Stimulated activated CD4-positive, alpha-beta T cell treated with anti-CD3 and anti-CD28 coated beads, Interleukin-15, amount 100 ng/mL, for 48 hours (primary cell): Measurements from ENCODE around the gene CD81.

Experiments used
- DNase-seq, 2 donors: peaks; one replicate each; pipeline ENCODE4 v3.0.0-alpha.2; 2020; ENCODE audit warnings: low read depth in 2 of 2

Gene CD81

GRCh38 chr11:2404735-2405196 lies 27.7 kb downstream of the CD81 start:
- DNase-seq, result no peak

- DNase-seq, result no peak
Observed at GRCh38 chr11:2406451-2406850, 29.3 kb downstream of the CD81 start.

GRCh38 chr11:2406878-2407410 lies 29.8 kb downstream of the CD81 start:
- DNase-seq, result no peak

- no peak for DNase-seq
Observed at GRCh38 chr11:2408671-2409070, 31.6 kb downstream of the CD81 start.

- no peak for DNase-seq
Observed at GRCh38 chr11:2409126-2409525, 32.0 kb downstream of the CD81 start.

GRCh38 chr11:2409611-2410468 lies 32.7 kb downstream of the CD81 start:
- DNase-seq, result no peak

GRCh38 chr11:2410616-2411015 lies 33.5 kb downstream of the CD81 start:
- DNase-seq, result no peak

- DNase-seq, result no peak
Observed at GRCh38 chr11:2411446-2412305, 34.6 kb downstream of the CD81 start.

GRCh38 chr11:2412323-2412722 lies 35.2 kb downstream of the CD81 start:
- DNase-seq, result no peak

GRCh38 chr11:2413742-2414579 lies 36.9 kb downstream of the CD81 start:
- no peak for DNase-seq

- no peak for DNase-seq
Observed at GRCh38 chr11:2414616-2415015, 37.5 kb downstream of the CD81 start.

- DNase-seq, result no peak
Observed at GRCh38 chr11:2415171-2415570, 38.1 kb downstream of the CD81 start.

GRCh38 chr11:2415601-2416380 lies 38.7 kb downstream of the CD81 start:
- no peak for DNase-seq

GRCh38 chr11:2416765-2417164 lies 39.7 kb downstream of the CD81 start:
- no peak for DNase-seq

GRCh38 chr11:2417856-2418692 lies 41.0 kb downstream of the CD81 start:
- DNase-seq, result no peak

- DNase-seq, result no peak
Observed at GRCh38 chr11:2418693-2419360, 41.7 kb downstream of the CD81 start.

GRCh38 chr11:2419638-2420501 lies 42.8 kb downstream of the CD81 start:
- peak in 1 of 2 donors; percentile 45 for DNase-seq

- DNase-seq, result peak; percentile 52 to 72
Observed at GRCh38 chr11:2420502-2421225, 43.6 kb downstream of the CD81 start.
